Loucy (cell line): Measurements from ENCODE around the gene PLEKHF1.

Source experiments
- H2AFZ ChIP-seq: fragments of 200-600 bp; sonication (generic); 2 replicates; pipeline ENCODE4 v1.6.0; 2016; ENCODE audit warnings: antibody characterized with exemption, mild to moderate bottlenecking, low read length, moderate library complexity
- H3F3A ChIP-seq: fragments of 200-600 bp; 2 replicates; pipeline ENCODE4 v1.6.0; 2016; ENCODE audit warnings: antibody characterized with exemption, low read depth, mild to moderate bottlenecking
- H3K27me3 ChIP-seq: fragments of 200-600 bp; sonication (generic); 2 replicates; pipeline ENCODE4 v1.6.1; 2014; ENCODE audit warnings: low read length, mild to moderate bottlenecking; ENCODE audit not compliant: insufficient read depth, poor library complexity, severe bottlenecking
- H3K36me3 ChIP-seq: fragments of 200-600 bp; sonication (generic); 2 replicates; pipeline ENCODE4 v1.6.1; 2016; ENCODE audit warnings: low read length; ENCODE audit not compliant: insufficient read depth
- H3K4me1 ChIP-seq: fragments of 200-600 bp; sonication (generic); 2 replicates; pipeline ENCODE4 v1.5.1; 2014; ENCODE audit warnings: low read length, mild to moderate bottlenecking; ENCODE audit not compliant: insufficient read depth, poor library complexity, severe bottlenecking
- H3K4me2 ChIP-seq: fragments of 200-600 bp; sonication (generic); 2 replicates; pipeline ENCODE4 v1.6.0; 2014; ENCODE audit warnings: antibody characterized with exemption, low read length, low read depth, mild to moderate bottlenecking; ENCODE audit not compliant: poor library complexity, severe bottlenecking
- H3K4me3 ChIP-seq: fragments of 200-600 bp; sonication (generic); 2 replicates; pipeline ENCODE4 v1.5.1; 2014; ENCODE audit warnings: low read length, mild to moderate bottlenecking, mixed read lengths; ENCODE audit not compliant: poor library complexity, severe bottlenecking
- H3K79me2 ChIP-seq: fragments of 200-600 bp; sonication (generic); 2 replicates; pipeline ENCODE4 v1.6.1; 2014; ENCODE audit warnings: low read length; ENCODE audit not compliant: insufficient read depth
- H3K9ac ChIP-seq: fragments of 200-600 bp; sonication (generic); 2 replicates; pipeline ENCODE4 v1.6.0; 2014; ENCODE audit warnings: mild to moderate bottlenecking, low read depth, low read length, moderate library complexity; ENCODE audit not compliant: poor library complexity, severe bottlenecking
- H3K9me2 ChIP-seq: fragments of 200-600 bp; sonication (generic); replicated peaks from 2 replicates; pipeline ENCODE4 v1.6.1; 2016; ENCODE audit warnings: low read depth, low read length, mixed read lengths
- H3K9me3 ChIP-seq: fragments of 200-600 bp; sonication (generic); 2 replicates; pipeline ENCODE4 v1.6.1; 2014; ENCODE audit warnings: mild to moderate bottlenecking, antibody characterized with exemption, low read length, low read depth; ENCODE audit not compliant: insufficient read depth
- H4K20me1 ChIP-seq: fragments of 200-600 bp; sonication (generic); 2 replicates; pipeline ENCODE4 v1.6.0; 2014; ENCODE audit warnings: antibody characterized with exemption, low read length, mild to moderate bottlenecking; ENCODE audit not compliant: insufficient read depth, poor library complexity, severe bottlenecking
- EZH2phosphoT487 ChIP-seq: fragments of 200-600 bp; IDR thresholded peaks from 2 replicates; pipeline ENCODE4 v1.6.1; 2018; ENCODE audit warnings: antibody characterized with exemption, mild to moderate bottlenecking, moderate library complexity, borderline replicate concordance
- TF ChIP-seq, protein P1 (sequence below): fragments of 200-600 bp; sonication (generic); conservative IDR thresholded peaks from 2 replicates; pipeline ENCODE4 v1.5.1; 2014; ENCODE audit warnings: mild to moderate bottlenecking, antibody characterized with exemption, low read length

Gene PLEKHF1

DNA sequence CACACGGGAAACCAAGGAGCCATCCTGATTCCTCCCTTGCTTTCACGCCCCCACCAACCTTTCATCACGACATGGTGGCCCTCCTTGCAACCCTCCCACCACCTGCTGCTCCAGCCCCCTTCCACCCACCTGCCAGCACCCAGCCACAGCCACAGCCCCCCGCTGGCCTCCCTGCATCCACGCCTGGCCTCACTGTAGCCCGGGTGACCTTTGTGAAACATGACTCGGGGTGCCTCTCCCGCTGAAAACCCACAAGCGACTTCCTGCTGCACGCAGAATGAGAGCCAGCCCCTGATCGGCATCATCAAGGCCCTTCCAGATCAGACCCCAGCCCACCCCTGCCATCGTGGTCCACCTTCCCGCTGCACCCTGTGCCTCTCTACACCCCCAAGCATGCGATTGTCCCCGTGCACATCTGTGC is 44.3 kb upstream of the PLEKHF1 start:
- TF ChIP-seq, protein P1, sequence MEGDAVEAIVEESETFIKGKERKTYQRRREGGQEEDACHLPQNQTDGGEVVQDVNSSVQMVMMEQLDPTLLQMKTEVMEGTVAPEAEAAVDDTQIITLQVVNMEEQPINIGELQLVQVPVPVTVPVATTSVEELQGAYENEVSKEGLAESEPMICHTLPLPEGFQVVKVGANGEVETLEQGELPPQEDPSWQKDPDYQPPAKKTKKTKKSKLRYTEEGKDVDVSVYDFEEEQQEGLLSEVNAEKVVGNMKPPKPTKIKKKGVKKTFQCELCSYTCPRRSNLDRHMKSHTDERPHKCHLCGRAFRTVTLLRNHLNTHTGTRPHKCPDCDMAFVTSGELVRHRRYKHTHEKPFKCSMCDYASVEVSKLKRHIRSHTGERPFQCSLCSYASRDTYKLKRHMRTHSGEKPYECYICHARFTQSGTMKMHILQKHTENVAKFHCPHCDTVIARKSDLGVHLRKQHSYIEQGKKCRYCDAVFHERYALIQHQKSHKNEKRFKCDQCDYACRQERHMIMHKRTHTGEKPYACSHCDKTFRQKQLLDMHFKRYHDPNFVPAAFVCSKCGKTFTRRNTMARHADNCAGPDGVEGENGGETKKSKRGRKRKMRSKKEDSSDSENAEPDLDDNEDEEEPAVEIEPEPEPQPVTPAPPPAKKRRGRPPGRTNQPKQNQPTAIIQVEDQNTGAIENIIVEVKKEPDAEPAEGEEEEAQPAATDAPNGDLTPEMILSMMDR = no peak
- no peak for TF ChIP-seq EZH2phosphoT487

DNA sequence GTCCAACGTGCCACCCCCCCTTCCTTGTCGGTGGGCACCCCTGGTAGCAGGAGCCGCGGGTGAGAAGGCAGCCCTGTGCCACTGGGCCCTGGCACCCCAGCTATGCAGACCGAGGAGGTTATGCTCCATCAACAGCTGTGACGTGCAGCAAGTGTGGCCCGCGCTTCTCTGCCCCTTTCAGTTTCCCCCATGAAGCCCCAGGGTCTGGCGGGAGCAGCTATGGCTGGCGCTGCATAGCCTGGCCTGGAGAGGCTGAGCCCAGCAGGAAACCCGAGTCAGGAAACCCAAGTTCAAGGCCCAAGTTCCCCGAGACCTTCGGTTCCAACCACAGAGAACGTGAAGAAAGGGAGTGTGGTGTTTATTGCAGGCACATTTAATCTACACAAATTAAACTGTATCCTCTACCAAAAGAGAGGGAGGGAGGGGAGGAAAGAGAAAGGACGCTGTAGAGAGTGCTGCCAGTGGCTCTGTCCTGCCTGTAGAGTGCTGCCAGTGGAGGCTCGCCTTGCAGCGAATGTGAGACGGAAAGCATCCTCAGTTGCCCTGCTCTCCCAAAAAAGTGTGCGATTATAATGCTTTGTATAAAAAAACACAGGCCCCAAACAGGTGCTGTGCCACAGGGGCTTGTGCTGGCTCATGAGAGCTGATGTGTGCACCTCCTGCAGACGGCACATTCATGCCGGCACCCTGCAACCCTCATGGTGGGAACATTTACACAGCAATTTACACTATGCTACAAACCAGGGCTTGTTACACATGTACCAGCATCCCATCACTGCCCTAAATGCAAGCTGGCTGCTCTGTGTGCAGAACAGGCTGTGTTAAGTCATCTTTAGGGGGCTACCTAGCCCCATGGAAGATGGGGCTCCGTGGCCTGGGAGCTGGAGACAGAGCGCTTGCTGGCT is 42.8 kb upstream of the PLEKHF1 start:
- peak overlapping the region; percentile 32 for H3K4me2 ChIP-seq
- TF ChIP-seq, protein P1 = no peak
- TF ChIP-seq EZH2phosphoT487 = no peak
- peaks cover 22% of the 10 kb centered on the region for H3K4me1 ChIP-seq
- H3K79me2 ChIP-seq = no peaks in the 10 kb centered on the region
- no peak overlapping the region for H2AFZ ChIP-seq
- no peaks in the 10 kb centered on the region for H3K27me3 ChIP-seq
- H4K20me1 ChIP-seq = no peaks in the 10 kb centered on the region
- H3F3A ChIP-seq = no peaks in the 10 kb centered on the region
- no peaks in the 10 kb centered on the region for H3K36me3 ChIP-seq
- peak overlapping the region; percentile 8 for H3K4me3 ChIP-seq
- H3K9me3 ChIP-seq = no peaks in the 10 kb centered on the region
- no peak overlapping the region for H3K9ac ChIP-seq
- no peaks in the 10 kb centered on the region for H3K9me2 ChIP-seq

More for the DNA sequence above, 44.3 kb upstream of the PLEKHF1 start:
- Histone ChIP-seq H3K4me3 (peak overlapping the region; percentile 26), H3K27me3 (no peaks in the 10 kb centered on the region), H3K79me2 (no peaks in the 10 kb centered on the region), H3K9me2 (no peaks in the 10 kb centered on the region), H3F3A (no peaks in the 10 kb centered on the region), H4K20me1 (no peaks in the 10 kb centered on the region), H3K4me1 (peaks cover 22% of the 10 kb centered on the region), H3K36me3 (peaks cover 1% of the 10 kb centered on the region; the same call in 1 of the 2 replicates), H2AFZ (peak overlapping the region; percentile 57; the same call in 1 of the 2 replicates), H3K9me3 (no peaks in the 10 kb centered on the region), H3K9ac (peak overlapping the region; percentile 25), H3K4me2 (peak overlapping the region; percentile 32)

DNA sequence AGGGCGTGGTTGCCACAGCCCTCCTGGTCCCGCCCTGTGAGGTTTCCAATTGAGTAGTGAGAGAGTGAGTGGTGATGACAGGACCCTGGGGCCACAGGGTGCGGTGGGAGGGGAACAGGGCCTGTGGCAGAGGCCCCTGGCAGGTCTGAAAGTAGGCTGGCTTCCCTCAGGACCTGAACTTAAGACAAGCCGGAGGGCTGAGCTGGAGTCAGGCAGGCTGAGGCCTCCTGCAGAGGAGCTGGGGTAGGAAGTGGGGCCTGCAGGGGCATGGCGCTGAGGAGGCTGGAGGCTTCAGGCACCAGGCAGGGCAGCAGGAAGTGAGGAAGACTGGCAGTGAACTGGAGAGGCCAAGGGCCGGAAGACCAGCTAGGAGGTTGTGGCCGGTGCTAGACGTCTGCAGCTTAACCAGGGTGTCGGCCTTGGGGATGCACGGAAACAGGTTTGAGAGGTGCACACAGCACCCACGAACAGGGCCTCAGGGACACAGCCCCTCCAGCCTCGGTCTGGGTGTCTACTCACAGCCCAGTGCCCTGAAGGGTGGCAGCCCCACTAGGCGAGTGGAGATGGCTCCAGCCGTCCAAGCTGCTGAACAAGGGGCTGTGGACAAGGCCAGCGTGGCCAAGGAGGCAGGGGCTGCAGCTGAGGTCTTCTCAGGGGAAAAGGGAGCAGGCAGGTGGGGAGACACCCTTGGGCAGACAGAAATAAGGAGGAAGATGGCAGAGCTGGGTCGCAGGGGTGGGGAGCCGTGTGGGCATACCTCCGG is 41.4 kb upstream of the PLEKHF1 start:
- no peaks in the 10 kb centered on the region for H3K9me3 ChIP-seq
- H3K79me2 ChIP-seq = no peaks in the 10 kb centered on the region
- H3K36me3 ChIP-seq = no peaks in the 10 kb centered on the region
- no peak overlapping the region for H3K9ac ChIP-seq
- no peak overlapping the region for H3K4me3 ChIP-seq
- H2AFZ ChIP-seq = no peak overlapping the region
- no peak overlapping the region for H3K4me2 ChIP-seq
- TF ChIP-seq, protein P1 = no peak
- TF ChIP-seq EZH2phosphoT487 = no peak
- H3K27me3 ChIP-seq = no peaks in the 10 kb centered on the region
- no peaks in the 10 kb centered on the region for H3F3A ChIP-seq
- peaks cover 22% of the 10 kb centered on the region for H3K4me1 ChIP-seq
- H4K20me1 ChIP-seq = no peaks in the 10 kb centered on the region
- H3K9me2 ChIP-seq = no peaks in the 10 kb centered on the region
